GM12873 (cell line): Measurements from ENCODE around the gene ZNF292.

ENCODE experiments used
- TF ChIP-seq, protein P1 (sequence below): IDR thresholded peaks from 2 replicates; pipeline ENCODE4 v1.5.1; 2012; ENCODE audit warnings: low read depth, mild to moderate bottlenecking, moderate library complexity, low read length, control low read depth; ENCODE audit not compliant: insufficient read depth; ENCODE audit errors: missing control alignments

ZNF292 gene

DNA sequence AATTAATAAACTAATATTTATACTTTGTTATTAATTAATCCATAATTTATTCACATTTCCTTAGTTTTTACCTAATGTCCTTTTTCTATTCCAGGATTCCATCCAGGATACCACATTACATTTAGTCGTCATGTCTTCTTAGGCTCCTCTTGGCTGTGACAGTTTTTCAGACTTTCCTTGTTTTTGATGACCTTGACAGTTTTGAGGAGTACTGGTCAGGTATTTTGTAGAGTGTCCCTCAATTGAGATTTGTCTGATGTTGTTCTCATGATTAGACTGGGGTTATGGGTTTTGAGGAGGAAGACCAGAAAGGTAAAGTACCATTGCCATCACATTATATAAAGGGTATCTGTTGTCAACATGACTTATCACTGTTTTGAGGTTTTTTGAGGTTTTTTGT, 67.3 kb downstream of the ZNF292 start:
- TF ChIP-seq, protein P1, sequence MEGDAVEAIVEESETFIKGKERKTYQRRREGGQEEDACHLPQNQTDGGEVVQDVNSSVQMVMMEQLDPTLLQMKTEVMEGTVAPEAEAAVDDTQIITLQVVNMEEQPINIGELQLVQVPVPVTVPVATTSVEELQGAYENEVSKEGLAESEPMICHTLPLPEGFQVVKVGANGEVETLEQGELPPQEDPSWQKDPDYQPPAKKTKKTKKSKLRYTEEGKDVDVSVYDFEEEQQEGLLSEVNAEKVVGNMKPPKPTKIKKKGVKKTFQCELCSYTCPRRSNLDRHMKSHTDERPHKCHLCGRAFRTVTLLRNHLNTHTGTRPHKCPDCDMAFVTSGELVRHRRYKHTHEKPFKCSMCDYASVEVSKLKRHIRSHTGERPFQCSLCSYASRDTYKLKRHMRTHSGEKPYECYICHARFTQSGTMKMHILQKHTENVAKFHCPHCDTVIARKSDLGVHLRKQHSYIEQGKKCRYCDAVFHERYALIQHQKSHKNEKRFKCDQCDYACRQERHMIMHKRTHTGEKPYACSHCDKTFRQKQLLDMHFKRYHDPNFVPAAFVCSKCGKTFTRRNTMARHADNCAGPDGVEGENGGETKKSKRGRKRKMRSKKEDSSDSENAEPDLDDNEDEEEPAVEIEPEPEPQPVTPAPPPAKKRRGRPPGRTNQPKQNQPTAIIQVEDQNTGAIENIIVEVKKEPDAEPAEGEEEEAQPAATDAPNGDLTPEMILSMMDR: no peak

DNA sequence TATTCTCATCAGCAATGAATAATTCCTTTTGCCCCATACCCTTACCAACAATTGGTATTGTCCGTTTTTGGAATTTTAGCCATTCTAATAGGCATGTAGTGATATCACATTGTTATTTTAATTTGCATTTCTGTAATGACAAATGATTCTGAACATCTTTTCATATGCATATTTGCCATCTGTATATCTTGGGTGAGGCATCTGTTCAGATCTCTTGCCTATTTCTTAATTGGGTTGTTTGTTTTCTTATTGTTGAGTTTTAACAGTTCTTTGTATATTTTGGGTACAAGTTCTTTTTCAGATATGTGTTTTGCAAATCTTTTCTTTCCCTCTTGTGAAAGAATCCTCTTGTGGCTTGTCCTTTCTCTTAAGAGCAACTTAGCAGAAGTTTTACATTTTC, 69.6 kb downstream of the ZNF292 start:
- TF ChIP-seq, protein P1: no peak

DNA sequence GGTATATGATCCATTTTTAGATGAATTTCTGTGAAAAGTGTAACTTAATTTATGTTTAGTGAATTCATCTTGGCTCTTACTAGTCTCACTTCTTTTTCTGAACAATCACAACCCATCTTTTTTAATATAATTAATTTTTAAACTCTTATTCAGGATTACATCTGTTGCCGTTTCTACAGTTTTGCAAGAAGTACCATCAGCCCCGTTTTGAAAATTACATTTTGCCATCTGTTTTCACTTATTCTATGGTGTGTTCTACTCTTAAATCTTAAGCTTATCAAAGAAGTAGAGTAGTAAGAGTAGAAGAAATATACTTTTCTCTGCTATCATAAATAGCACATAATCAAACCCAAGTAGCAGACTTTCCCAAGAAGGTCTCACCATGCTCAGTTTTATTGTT, 70.1 kb downstream of the ZNF292 start:
- TF ChIP-seq, protein P1: no peak

DNA sequence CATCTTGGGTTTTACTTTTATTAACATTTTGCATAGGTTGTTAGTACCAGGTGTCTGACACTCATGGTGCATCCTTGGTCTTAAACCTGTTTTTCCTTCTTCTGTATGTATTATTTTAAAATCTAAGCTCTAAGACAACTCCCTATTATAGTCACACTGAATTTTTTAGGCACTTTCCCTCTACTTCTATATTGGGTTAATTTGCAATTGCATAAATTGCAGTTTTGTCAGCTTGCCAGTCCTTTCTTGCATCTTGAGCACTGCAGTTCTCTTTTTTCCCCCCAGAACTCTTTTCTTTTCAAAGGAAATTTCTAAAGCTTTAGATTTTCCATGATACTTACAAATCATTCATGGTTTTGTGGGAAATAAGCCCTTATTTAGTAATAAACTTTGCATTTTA, 70.6 kb downstream of the ZNF292 start:
- TF ChIP-seq, protein P1: no peak

DNA sequence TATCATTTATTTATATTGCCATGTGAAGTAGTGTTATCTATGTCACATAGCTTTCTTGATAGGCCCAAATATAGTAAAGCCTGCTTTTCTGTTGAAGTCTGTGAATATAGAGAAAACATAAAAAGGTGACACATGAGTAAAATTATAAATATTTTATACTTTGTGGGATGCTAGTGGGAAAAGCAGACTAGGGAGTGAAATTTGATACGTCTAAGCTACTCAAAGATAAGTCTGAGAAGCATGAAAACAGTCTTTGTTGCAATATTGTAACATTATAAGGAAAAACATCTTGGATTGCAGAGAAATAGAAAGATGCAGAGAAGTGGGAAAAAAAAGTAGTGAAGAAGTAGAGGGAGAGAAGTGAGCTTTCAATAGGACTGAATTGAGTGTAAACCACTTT, 75.4 kb downstream of the ZNF292 start:
- TF ChIP-seq, protein P1: no peak

DNA sequence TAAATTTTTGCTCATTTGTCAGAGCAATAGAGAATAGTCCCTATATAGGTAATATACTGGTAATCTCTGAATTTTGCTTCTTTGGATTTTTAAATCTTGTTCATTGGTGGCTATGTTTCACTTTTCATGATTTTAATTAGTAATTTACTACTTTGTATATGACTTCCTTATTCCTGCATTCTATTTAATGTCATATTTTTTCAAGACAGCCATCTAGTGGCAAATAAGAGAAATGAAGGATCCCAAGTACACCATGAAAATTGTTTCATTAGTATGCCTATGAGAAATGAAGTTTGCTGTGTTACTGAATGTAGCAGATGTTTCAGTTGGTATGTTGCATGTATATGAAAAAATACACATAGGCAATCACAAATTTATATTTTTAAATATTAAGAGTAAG, 82.4 kb downstream of the ZNF292 start:
- TF ChIP-seq, protein P1: peak; percentile 41

DNA sequence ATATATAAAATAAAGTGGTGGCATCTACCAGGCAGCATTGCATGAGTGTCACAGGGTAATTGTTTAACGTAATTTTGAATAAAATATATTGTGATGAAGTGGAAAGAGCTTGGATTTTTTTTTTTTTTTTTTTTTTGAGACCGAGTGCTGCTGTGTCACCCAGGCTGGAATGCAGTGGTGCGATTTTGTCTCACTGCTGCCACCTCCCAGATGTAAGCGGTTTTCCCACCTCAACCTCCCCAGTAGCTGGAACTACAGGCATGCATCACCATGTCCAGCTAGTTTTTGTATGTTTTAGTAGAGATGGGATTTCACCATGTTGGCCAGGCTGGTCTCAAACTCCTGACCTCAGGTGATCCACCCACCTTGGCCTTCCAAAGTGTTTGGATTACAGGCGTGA, 85.9 kb downstream of the ZNF292 start:
- TF ChIP-seq, protein P1: no peak

DNA sequence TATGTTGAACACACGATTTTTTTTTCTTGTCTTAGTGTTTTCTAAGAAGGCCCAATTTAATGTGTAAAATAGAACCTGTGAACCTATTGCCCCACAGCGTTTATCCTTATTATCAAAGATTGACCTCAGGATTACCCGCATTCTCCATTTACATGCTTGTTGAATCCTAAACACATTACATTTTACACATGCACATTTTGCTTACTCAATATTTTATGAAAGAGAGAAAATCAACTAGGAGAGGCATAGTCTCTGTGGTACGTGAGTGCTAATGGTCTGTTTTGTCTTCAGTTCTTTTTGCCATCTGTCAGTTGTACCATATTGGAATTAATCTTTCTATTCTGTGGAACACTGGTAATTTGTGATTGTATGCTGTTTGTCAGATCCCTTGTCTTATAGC, 86.9 kb downstream of the ZNF292 start:
- TF ChIP-seq, protein P1: no peak
